BE2C (cell line): ENCODE results near the gene BCL10.
A peak's percentile ranks its signal among the peaks of the same experiment; 100 is the strongest.

Experiments
- DNase-seq: peaks from one replicate; pipeline ENCODE4 v3.0.0-alpha.2; 2020
- H3K27me3 ChIP-seq: fragments of 250-450 bp; sonication (Bioruptor Pico); 2 replicates; pipeline ENCODE4 v1.5.1; 2020; ENCODE audit warnings: mild to moderate bottlenecking
- H3K36me3 ChIP-seq: fragments of 250-450 bp; sonication (Bioruptor Pico); 2 replicates; pipeline ENCODE4 v1.5.1; 2020; ENCODE audit warnings: mild to moderate bottlenecking
- H3K4me1 ChIP-seq: fragments of 250-450 bp; sonication (Bioruptor Pico); 2 replicates; pipeline ENCODE4 v1.5.1; 2020
- H3K4me3 ChIP-seq: 2 replicates; pipeline ENCODE4 v1.5.1; 2011; ENCODE audit warnings: low read depth, low read length
- H3K9me3 ChIP-seq: fragments of 250-450 bp; sonication (Bioruptor Pico); 2 replicates; pipeline ENCODE4 v1.5.1; 2020
- CTCF ChIP-seq: IDR thresholded peaks from 2 replicates; pipeline ENCODE4 v1.5.1; 2012; ENCODE audit warnings: mild to moderate bottlenecking, low read depth, low read length

Gene BCL10

GRCh38 chr1:85237613-85238012 is 38.8 kb downstream of the BCL10 start:
- no peak for TF ChIP-seq CTCF
- Histone ChIP-seq H3K27me3 (no peaks in the 10 kb centered on the region), H3K36me3 (no peaks in the 10 kb centered on the region), H3K9me3 (no peaks in the 10 kb centered on the region), H3K4me1 (no peaks in the 10 kb centered on the region), H3K4me3 (no peak overlapping the region)
- no peak for DNase-seq

GRCh38 chr1:85230305-85230977 is 46.0 kb downstream of the BCL10 start:
- DNase-seq, result no peak
- H3K27me3 ChIP-seq, result no peaks in the 10 kb centered on the region; the same call in 1 of the 2 replicates
- H3K9me3 ChIP-seq, result no peaks in the 10 kb centered on the region
- H3K36me3 ChIP-seq, result no peaks in the 10 kb centered on the region
- no peaks in the 10 kb centered on the region for H3K4me1 ChIP-seq
- H3K4me3 ChIP-seq, result no peak overlapping the region
- TF ChIP-seq CTCF, result peak; percentile 32

GRCh38 chr1:85229574-85230097 is 46.8 kb downstream of the BCL10 start:
- no peak for TF ChIP-seq CTCF
- Histone ChIP-seq H3K4me1 (no peaks in the 10 kb centered on the region), H3K9me3 (no peaks in the 10 kb centered on the region), H3K36me3 (no peaks in the 10 kb centered on the region), H3K27me3 (no peaks in the 10 kb centered on the region; the same call in 1 of the 2 replicates), H3K4me3 (no peak overlapping the region)
- DNase-seq, result no peak

- no peak overlapping the region for H3K4me3 ChIP-seq
- H3K4me1 ChIP-seq, result no peaks in the 10 kb centered on the region
- no peaks in the 10 kb centered on the region for H3K36me3 ChIP-seq
- H3K9me3 ChIP-seq, result no peaks in the 10 kb centered on the region
- H3K27me3 ChIP-seq, result no peaks in the 10 kb centered on the region; the same call in none of the 2 replicates
- no peak for TF ChIP-seq CTCF
- DNase-seq, result no peak
These were observed 47.5 kb downstream of the BCL10 start for GRCh38 chr1:85228972-85229371.

- H3K9me3 ChIP-seq, result no peaks in the 10 kb centered on the region
- DNase-seq, result no peak
- H3K4me1 ChIP-seq, result no peaks in the 10 kb centered on the region
- H3K36me3 ChIP-seq, result no peaks in the 10 kb centered on the region
- no peak for TF ChIP-seq CTCF
- no peak overlapping the region for H3K4me3 ChIP-seq
- peaks cover under 1% of the 10 kb centered on the region for H3K27me3 ChIP-seq
These were observed 50.6 kb downstream of the BCL10 start for GRCh38 chr1:85225624-85226380.
